GM10847 (cell line): ENCODE measurements around the gene HTR1A.

Experiments used
- POLR2A ChIP-seq: IDR thresholded peaks from 2 replicates; pipeline ENCODE4 v1.6.1; 2011; ENCODE audit not compliant: insufficient read length; ENCODE audit errors: extremely low read depth

HTR1A gene

GRCh38 chr5:63962279-63962678 is at the start of gene HTR1A:
Gene HTR1A (minus strand): TSS chr5:63962445. CDS start chr5:63961719, 726 bp downstream.
- no peak for TF ChIP-seq POLR2A

GRCh38 chr5:64003966-64004365 is 41.7 kb upstream of the HTR1A start:
- TF ChIP-seq POLR2A: no peak

- TF ChIP-seq POLR2A: no peak
Observed at GRCh38 chr5:64000096-64000495, 37.9 kb upstream of the HTR1A start.

- TF ChIP-seq POLR2A: no peak
Observed at GRCh38 chr5:63987053-63987452, 24.8 kb upstream of the HTR1A start.

GRCh38 chr5:63981864-63982263 is 19.6 kb upstream of the HTR1A start:
- TF ChIP-seq POLR2A: no peak

- no peak for TF ChIP-seq POLR2A
Observed at GRCh38 chr5:63963926-63964325, 1.7 kb upstream of the HTR1A start.

- no peak for TF ChIP-seq POLR2A
Observed at GRCh38 chr5:63963080-63963735, 963 bp upstream of the HTR1A start.

GRCh38 chr5:63961598-63962161 is 565 bp downstream of the HTR1A start:
- TF ChIP-seq POLR2A: no peak

- no peak for TF ChIP-seq POLR2A
Observed at GRCh38 chr5:63961125-63961597, 1.1 kb downstream of the HTR1A start.

GRCh38 chr5:63960646-63961045 is 1.6 kb downstream of the HTR1A start:
- no peak for TF ChIP-seq POLR2A

GRCh38 chr5:63959177-63959982 is 2.9 kb downstream of the HTR1A start:
- no peak for TF ChIP-seq POLR2A

- no peak for TF ChIP-seq POLR2A
Observed at GRCh38 chr5:63958654-63959053, 3.6 kb downstream of the HTR1A start.

- no peak for TF ChIP-seq POLR2A
Observed at GRCh38 chr5:63957617-63958016, 4.6 kb downstream of the HTR1A start.

GRCh38 chr5:63953217-63953616 is 9.0 kb downstream of the HTR1A start:
- TF ChIP-seq POLR2A: no peak

GRCh38 chr5:63935103-63935502 is 27.1 kb downstream of the HTR1A start:
- no peak for TF ChIP-seq POLR2A

GRCh38 chr5:63931836-63932235 is 30.4 kb downstream of the HTR1A start:
- no peak for TF ChIP-seq POLR2A

GRCh38 chr5:63928451-63928850 is 33.8 kb downstream of the HTR1A start:
- TF ChIP-seq POLR2A: no peak

- no peak for TF ChIP-seq POLR2A
Observed at GRCh38 chr5:63923914-63924313, 38.3 kb downstream of the HTR1A start.
